GM19467 (cell line): Measurements from ENCODE around the gene SH3PXD2B.
"Not testable (repeated sequence)": the region's sequence is repeated elsewhere in the genome, so short reads cannot be mapped to it uniquely, and the experiment has no call there.

Experiments used
- ATAC-seq: cut with Tn5 transposase; IDR thresholded peaks from one replicate; pipeline ENCODE4 v1.9.1; 2021; ENCODE audit warnings: mild to moderate bottlenecking, moderate library complexity; ENCODE audit not compliant: unreplicated experiment

SH3PXD2B gene

GRCh38 chr5:172373680-172374079, 80.6 kb downstream of the SH3PXD2B start:
- ATAC-seq, result no peak

- ATAC-seq, result no peak
Measured at GRCh38 chr5:172371684-172372083, 82.6 kb downstream of the SH3PXD2B start.

DNA sequence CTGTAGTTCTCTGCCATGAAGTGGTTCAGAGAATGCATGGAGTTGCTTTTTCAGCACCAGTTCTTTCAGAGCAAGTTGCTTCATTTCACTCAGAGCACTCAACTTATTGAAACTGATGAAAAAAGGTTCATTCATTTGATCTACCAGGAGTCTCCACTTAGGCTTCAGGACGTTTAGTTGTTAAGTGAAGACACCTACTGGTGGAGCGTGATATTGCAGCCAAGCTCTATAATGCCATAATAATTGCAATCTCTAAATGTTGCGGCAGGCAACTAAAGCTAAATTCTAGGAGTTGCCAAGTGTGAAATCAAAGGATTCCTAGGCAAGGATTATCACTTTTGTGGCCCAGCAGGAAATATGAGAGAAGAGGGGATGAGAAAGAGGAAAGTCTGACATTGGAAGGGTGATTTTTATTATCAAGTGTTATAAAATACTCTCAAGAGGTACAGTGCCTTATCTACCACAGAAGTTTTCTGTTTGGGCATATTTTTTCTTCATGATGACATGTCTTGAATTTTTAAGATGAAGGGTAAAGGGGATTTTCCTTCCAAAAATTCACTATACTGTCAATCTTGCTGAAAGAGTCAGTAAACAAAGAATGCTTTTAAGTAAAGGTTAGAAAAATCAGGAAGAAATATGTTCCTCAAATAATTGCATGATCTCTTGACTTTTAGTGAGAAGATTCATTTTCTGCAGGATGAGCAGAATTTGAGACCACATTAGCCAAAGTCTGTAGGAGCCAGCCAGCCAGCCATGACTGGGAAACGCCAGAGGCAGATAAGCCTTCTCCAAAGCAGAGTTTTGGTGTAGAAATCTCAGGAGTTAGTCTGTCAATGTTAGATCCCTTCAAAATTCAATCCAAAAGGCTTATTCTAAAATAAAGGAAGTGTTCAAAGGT, 83.4 kb downstream of the SH3PXD2B start:
- ATAC-seq, result no peak

- ATAC-seq, result no peak
Measured at GRCh38 chr5:172370237-172370640, 84.1 kb downstream of the SH3PXD2B start.

DNA sequence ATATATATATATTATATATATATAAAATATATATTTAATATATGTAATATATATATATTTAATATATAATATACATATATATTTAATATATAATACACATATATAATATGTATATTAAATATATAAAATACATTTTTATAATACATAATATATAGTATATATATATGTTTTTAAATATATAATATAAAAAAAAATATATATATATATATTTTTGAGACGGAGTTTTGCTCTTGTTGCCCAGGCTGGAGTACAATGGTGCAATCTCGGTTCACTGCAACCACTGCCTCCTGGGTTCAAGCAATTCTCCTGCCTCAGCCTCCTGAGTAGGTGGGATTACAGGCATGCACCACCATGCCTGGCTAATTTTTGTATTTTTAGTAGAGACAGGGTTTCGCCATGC, 85.6 kb downstream of the SH3PXD2B start:
- ATAC-seq, result not testable (repeated sequence)

DNA sequence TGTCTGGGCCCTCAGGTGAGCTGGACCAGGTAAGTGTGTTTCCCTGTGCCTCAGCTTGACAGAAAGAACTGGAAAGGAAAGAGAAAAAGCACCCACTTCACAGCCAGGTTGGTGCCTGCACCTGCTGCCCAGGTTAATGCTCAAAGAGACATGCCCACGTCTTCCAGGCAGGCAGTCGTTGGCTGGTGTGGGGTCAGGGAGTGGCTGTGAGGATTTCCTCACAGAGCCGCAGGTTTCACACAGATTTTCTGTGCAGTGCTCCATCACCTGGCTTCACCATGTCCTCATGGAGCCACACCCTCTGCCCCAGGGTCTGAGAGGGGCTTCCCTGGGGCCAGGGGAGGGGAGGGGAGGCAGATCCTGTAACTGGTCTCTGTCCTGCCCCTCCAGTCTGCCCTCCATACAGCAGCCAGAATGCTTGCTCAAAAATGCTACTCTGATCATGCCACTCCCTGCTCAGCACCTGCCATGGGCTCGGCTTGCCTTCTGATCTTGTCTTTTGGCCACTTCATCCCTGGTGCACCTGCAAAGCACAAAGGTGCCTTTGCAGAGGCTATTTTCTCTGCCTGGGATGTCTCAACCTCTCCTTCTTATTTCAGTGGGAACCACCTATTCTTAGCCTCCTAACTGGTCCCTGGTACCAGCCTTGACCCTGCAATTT, 88.2 kb downstream of the SH3PXD2B start:
- ATAC-seq, result no peak

- no peak for ATAC-seq
Measured at GRCh38 chr5:172364773-172365172, 89.6 kb downstream of the SH3PXD2B start.

- ATAC-seq, result no peak
Measured at GRCh38 chr5:172362755-172363154, 91.6 kb downstream of the SH3PXD2B start.

- no peak for ATAC-seq
Measured at GRCh38 chr5:172361566-172362238, 92.6 kb downstream of the SH3PXD2B start.

DNA sequence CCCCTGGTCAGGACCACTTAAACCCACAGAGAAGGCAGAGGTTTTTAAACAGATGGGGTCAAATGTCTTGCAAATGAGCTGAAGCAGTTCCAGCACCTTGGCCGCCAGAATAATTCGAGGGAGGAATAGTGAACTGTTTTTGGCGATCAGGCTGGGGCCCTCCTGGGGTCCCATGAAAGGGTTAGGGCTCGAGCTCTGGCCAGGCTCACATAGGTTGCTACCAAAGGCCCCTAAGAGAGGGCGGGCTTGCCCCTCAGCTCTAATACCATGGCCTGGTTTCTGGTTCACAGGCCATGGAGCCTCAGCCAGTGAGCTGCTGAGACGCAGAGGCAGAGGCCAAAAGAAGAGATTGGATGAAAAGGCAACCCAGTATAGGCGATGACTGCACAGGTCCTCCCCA, 96.0 kb downstream of the SH3PXD2B start:
- ATAC-seq, result no peak

- no peak for ATAC-seq
Measured at GRCh38 chr5:172356527-172356926, 97.8 kb downstream of the SH3PXD2B start.

DNA sequence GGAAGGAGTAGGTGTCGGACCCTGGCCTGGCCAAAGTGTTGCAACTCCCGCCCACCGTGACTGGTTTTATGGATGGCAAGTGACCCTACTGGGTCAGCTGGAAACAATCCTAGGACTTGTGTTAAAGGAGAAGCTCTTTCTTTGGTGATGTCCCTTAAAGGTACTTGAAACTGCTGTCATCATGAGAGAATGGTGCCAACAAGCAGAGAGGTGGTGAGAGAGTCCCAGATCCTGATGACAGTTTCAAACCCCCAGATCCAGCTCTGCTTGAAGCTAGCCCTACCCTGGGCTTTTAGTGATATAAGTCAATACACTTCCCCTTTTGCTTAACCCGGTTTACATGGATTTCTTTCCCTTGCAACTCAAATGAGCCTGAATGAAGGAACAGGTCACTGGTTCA, 98.3 kb downstream of the SH3PXD2B start:
- ATAC-seq, result no peak

DNA sequence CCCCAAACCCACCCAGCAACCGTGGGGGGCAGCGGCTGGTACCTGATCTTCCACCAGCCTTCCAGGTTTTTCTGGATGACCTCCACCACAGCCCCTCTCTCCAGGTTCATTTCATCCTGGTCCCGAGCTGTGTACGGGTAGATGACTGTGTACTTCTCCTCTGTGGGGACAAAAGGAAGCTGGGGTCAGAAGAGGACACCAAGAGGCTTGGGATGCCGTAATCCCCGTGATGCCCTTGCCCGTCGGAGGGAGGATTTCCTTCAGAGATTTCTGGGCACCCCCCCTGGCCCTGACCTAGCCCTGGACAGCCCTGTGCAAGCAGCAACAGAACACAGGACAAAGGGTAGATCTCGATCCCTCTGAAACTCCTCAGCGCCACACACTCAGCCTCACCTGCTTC, 100.5 kb downstream of the SH3PXD2B start:
- ATAC-seq, result no peak

DNA sequence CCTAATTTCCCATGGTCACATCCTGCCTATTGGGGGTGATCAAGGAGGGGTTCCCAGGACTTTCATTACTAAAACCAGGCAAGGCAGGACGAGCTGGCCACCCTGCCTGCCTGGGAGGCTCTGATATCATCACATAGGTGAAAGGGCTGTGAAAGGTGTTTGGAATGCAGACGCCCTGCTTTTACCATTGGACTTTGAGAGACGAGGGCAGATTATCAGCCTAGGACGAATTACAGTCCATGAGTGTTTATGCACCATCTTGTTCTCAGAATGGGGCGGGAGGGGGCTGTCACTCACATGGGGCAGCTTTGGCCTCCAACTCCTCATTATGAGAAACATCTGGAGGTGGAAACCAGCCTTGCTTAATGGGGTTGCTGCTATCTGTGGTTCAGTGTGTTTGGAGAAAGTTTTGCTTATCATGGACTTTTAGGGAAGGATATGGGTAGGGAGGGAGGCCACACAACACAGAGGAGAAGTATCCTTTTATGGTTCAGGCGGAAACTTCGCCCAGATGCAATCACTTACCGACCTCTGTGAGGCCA, 101.0 kb downstream of the SH3PXD2B start:
- no peak for ATAC-seq

DNA sequence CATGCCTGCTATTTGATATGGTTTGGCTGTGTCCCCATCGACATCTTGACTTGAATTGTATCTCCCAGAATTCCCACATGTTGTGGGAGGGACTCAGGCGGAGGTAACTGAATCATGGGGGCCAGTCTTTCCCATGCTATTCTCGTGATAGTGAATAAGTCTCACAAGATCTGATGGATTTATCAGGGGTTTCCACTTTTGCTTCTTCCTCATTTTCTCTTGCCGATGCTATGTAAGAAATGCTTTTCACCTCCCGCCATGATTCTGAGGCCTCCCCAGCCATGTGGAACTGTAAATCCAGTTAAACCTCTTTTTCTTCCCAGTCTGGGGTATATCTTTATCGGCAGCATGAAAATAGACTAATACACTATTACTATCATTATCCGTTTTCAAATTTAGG, 101.8 kb downstream of the SH3PXD2B start:
- ATAC-seq, result not testable (repeated sequence)

DNA sequence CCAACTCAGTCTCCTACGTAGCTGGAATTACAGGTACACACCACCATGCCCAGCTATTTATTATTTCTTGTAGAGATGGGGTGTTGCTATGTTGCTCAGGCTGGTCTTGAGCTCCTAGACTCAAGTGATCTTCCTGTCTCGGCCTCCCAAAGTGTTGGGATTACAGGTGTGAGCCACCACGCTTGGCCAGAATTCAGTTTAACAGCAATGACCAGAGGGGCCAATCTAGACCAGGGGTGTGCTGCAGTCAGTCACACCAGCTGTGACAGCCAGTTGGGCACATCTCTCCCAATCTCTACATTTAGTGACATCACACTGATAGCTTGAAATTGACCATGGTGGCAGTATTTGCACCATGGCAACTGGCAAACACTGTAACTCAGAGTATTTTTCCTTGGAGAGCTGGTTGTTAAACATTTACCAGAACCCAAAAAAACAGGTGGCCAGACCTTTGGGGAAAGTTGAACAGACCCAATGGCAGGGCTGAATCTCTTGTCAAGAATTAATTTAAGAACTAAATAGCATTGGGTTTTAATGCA, 103.0 kb downstream of the SH3PXD2B start:
- ATAC-seq, result no peak

GRCh38 chr5:172350212-172351181, 103.8 kb downstream of the SH3PXD2B start:
- no peak for ATAC-seq

DNA sequence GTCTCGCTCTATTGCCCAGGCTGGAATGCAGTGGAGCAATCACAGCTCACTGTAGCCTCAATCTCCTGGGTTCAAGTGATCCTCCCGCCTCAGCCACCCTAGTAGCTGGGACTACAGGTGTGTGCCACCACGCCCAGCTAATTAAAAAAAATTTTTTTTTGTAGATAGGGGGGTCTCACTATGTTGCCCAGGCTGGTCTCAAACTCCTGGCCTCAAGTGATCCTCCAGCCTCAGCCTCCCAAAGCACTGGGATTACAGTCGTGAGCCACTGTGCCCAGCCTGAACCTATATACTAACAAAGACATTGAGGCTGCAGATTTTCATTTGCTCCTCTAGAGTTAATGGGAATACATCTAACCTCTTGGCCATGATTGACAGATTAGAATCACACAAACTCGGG, 105.6 kb downstream of the SH3PXD2B start:
- ATAC-seq, result not testable (repeated sequence)

- no peak for ATAC-seq
Measured at GRCh38 chr5:172348084-172348483, 106.2 kb downstream of the SH3PXD2B start.

DNA sequence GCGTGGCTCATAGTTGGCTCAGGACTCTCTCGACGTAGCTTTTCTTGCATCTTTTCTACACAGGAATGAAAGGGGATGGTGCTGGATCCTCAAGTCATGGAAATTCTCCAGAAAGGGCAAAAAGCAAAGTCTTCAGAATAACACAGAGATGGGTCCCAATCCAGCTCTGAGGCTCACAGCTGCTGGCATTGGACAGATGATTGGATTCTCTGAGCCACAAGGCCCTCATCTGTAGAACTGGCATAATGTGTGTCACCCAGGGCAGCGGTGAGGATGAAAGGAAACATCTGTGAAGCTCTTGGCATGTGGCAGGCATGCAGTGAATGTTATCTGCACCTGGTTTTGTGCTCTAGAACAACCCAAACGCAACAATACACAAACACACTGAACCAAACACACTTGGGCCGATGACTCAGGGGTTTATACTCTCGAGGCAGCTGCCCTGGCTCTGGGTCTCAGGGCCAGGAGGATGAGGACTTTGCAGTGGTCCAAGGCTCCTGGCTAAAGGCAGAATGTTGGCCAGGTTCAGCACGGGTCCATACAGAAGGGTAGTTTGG, 106.8 kb downstream of the SH3PXD2B start:
- ATAC-seq, result no peak
